SU-DHL-6 (cell line): ENCODE results near the gene CASS4.

Experiments used
- H2AFZ ChIP-seq: fragments of 200-600 bp; sonication (generic); 2 replicates; pipeline ENCODE4 v1.6.1; 2014; ENCODE audit warnings: low read depth, mild to moderate bottlenecking, moderate library complexity, mixed read lengths, antibody characterized with exemption, low read length; ENCODE audit not compliant: severe bottlenecking
- H3F3A ChIP-seq: fragments of 200-600 bp; shearing (Covaris generic); 2 replicates; pipeline ENCODE4 v1.6.0; 2016; ENCODE audit warnings: antibody characterized with exemption, mild to moderate bottlenecking; ENCODE audit not compliant: insufficient read depth
- H3K27ac ChIP-seq: fragments of 200-600 bp; sonication (generic); 2 replicates; pipeline ENCODE4 v1.5.1; 2016; ENCODE audit warnings: low read depth, mild to moderate bottlenecking, low read length, moderate library complexity, mixed read lengths
- H3K27me3 ChIP-seq: fragments of 200-600 bp; sonication (generic), shearing (Covaris generic); 2 replicates; pipeline ENCODE4 v1.6.0; 2014; ENCODE audit warnings: mild to moderate bottlenecking, low read length
- H3K36me3 ChIP-seq: fragments of 200-600 bp; sonication (generic); 2 replicates; pipeline ENCODE4 v1.6.1; 2014; ENCODE audit warnings: mild to moderate bottlenecking, low read length, mixed read lengths
- H3K4me2 ChIP-seq: fragments of 300-600, 200-600 bp; shearing (Covaris generic), sonication (generic); 2 replicates; pipeline ENCODE4 v1.6.0; 2014; ENCODE audit warnings: low read length, low read depth, mild to moderate bottlenecking; ENCODE audit not compliant: poor library complexity, severe bottlenecking
- H3K4me3 ChIP-seq: fragments of 200-600 bp; sonication (generic); 2 replicates; pipeline ENCODE4 v1.5.1; 2014; ENCODE audit warnings: antibody characterized with exemption, low read length, mild to moderate bottlenecking, mixed read lengths; ENCODE audit not compliant: insufficient read depth, poor library complexity, severe bottlenecking
- H3K79me2 ChIP-seq: fragments of 200-600 bp; sonication (generic); 2 replicates; pipeline ENCODE4 v1.6.1; 2014; ENCODE audit warnings: mild to moderate bottlenecking, low read length, moderate library complexity; ENCODE audit not compliant: insufficient read depth
- H3K9ac ChIP-seq: fragments of 200-600 bp; sonication (generic); 2 replicates; pipeline ENCODE4 v1.7.0; 2014; ENCODE audit warnings: mild to moderate bottlenecking, low read length
- H3K9me2 ChIP-seq: fragments of 200-600 bp; sonication (generic); replicated peaks from 2 replicates; pipeline ENCODE4 v1.6.1; 2014; ENCODE audit warnings: low read length; ENCODE audit not compliant: insufficient read depth
- H3K9me3 ChIP-seq: fragments of 200-600 bp; sonication (generic); 2 replicates; pipeline ENCODE4 v1.6.1; 2014; ENCODE audit warnings: low read length, mixed read lengths; ENCODE audit not compliant: insufficient read depth
- H4K20me1 ChIP-seq: fragments of 200-600 bp; sonication (generic); 2 replicates; pipeline ENCODE4 v1.6.1; 2014; ENCODE audit warnings: low read depth, mild to moderate bottlenecking, antibody characterized with exemption, low read length, moderate library complexity, mixed read lengths
- EZH2phosphoT487 ChIP-seq: fragments of 200-600 bp; sonication (generic), shearing (Covaris generic); conservative IDR thresholded peaks from 2 replicates; pipeline ENCODE4 v1.6.1; 2018; ENCODE audit warnings: mild to moderate bottlenecking, antibody characterized with exemption, low read length, moderate library complexity, mixed read lengths
- TF ChIP-seq, protein P1 (sequence below): fragments of 200-600 bp; sonication (generic); IDR thresholded peaks from one replicate; pipeline ENCODE4 v1.5.1; 2017; ENCODE audit warnings: antibody characterized with exemption, mild to moderate bottlenecking, low read length, moderate library complexity; ENCODE audit not compliant: insufficient read depth, poor library complexity, severe bottlenecking

CASS4 gene

DNA sequence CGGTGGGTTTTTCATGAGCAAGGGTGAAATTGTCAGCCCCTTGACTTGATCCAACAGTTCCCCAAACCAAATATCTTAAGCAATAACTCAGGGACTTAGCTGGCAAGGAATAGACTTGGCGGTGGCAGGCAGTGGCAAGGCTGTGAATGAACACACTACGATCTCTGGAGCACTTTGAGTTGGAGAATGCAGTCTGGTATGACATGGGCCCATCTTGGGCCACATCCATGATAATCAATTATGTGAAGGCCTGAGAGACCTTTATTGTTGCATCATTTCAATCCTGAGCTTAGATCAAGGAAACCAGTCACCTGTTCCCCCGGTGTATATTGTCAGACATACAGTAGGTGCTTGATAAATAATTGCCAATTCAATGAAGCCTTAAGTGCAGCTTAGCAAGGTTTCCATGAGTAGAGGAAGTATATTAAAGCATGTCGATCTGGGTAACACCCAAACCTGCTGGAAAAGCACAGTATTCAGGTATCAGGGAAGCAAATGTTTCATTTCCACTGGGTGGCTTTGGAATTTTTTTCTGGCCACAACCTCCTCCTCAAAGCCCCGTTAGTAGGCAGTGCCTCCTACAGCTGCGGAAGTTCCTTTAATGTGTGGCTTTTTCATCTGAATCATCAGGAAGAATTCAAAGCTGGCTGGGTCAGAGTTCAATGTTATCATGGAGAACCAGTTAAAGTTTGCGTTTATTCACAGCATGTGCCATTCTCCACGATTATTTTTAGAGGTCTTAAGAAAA is 10.2 kb downstream of the CASS4 start:
- Histone ChIP-seq H4K20me1 (no peaks in the 10 kb centered on the region), H3F3A (no peaks in the 10 kb centered on the region), H3K9me2 (no peaks in the 10 kb centered on the region), H3K36me3 (no peaks in the 10 kb centered on the region), H3K9me3 (no peaks in the 10 kb centered on the region), H3K9ac (no peak overlapping the region), H3K79me2 (no peaks in the 10 kb centered on the region), H3K27me3 (no peaks in the 10 kb centered on the region), H3K4me3 (no peak overlapping the region), H2AFZ (no peak overlapping the region), H3K4me2 (no peak overlapping the region), H3K27ac (no peak overlapping the region)
- no peak for TF ChIP-seq EZH2phosphoT487
- TF ChIP-seq, protein P1, sequence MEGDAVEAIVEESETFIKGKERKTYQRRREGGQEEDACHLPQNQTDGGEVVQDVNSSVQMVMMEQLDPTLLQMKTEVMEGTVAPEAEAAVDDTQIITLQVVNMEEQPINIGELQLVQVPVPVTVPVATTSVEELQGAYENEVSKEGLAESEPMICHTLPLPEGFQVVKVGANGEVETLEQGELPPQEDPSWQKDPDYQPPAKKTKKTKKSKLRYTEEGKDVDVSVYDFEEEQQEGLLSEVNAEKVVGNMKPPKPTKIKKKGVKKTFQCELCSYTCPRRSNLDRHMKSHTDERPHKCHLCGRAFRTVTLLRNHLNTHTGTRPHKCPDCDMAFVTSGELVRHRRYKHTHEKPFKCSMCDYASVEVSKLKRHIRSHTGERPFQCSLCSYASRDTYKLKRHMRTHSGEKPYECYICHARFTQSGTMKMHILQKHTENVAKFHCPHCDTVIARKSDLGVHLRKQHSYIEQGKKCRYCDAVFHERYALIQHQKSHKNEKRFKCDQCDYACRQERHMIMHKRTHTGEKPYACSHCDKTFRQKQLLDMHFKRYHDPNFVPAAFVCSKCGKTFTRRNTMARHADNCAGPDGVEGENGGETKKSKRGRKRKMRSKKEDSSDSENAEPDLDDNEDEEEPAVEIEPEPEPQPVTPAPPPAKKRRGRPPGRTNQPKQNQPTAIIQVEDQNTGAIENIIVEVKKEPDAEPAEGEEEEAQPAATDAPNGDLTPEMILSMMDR: no peak

DNA sequence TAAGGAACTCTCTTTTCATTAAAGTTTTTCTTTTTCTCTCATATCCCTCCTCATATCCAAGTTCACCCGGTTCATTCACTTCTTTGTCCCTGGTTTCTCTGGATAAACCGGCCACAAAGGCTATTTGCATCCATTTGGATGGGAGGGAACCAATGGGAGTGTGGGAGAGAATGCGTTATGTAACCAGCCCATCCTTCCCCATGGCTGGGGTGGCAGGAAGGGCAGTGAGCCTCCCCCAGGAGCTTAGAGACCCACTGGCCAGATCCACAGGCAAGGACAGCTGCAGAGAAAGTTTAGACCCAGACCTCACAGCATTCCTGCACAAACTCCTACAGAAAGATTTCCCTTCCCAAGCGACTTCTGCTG is 10.7 kb downstream of the CASS4 start:
- no peaks in the 10 kb centered on the region for H3K27me3 ChIP-seq
- H3K4me3 ChIP-seq: no peak overlapping the region
- TF ChIP-seq EZH2phosphoT487: no peak
- TF ChIP-seq, protein P1: no peak
- no peak overlapping the region for H2AFZ ChIP-seq
- no peaks in the 10 kb centered on the region for H3F3A ChIP-seq
- no peaks in the 10 kb centered on the region for H3K9me3 ChIP-seq
- no peak overlapping the region for H3K9ac ChIP-seq
- no peak overlapping the region for H3K27ac ChIP-seq
- H3K79me2 ChIP-seq: no peaks in the 10 kb centered on the region
- no peak overlapping the region for H3K4me2 ChIP-seq
- H3K9me2 ChIP-seq: no peaks in the 10 kb centered on the region
- no peaks in the 10 kb centered on the region for H4K20me1 ChIP-seq
- H3K36me3 ChIP-seq: no peaks in the 10 kb centered on the region

DNA sequence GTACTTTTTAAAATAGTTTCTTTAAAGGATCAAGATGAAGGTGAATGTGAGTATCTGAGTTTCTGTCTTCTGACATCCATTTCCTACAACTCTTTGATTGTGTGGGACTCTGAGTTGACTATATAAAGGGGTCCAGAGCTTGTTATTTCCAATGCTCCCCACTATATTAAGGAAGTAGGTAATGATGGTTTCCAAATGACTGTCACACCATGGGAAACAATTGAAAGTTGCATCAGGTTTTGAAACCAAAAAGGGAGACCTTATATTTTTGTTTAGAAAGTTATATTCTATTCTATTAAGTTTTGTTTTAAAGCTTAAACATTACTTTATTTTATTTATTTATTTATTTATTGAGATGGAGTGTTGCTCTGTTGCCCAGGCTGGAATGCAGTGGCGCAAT is 11.2 kb downstream of the CASS4 start:
- Histone ChIP-seq H3F3A (no peaks in the 10 kb centered on the region), H3K36me3 (no peaks in the 10 kb centered on the region), H3K27ac (no peak overlapping the region), H3K9me2 (no peaks in the 10 kb centered on the region), H3K27me3 (no peaks in the 10 kb centered on the region), H4K20me1 (no peaks in the 10 kb centered on the region), H3K9me3 (no peaks in the 10 kb centered on the region), H3K9ac (no peak overlapping the region), H3K4me3 (no peak overlapping the region), H3K4me2 (no peak overlapping the region), H2AFZ (no peak overlapping the region), H3K79me2 (no peaks in the 10 kb centered on the region)
- TF ChIP-seq EZH2phosphoT487: no peak
- TF ChIP-seq, protein P1: no peak
